Muscle layer of colon (tissue), 2 donors: ENCODE results near the gene KCNJ5.

Experiments
- H3K27ac ChIP-seq: one replicate; pipeline ENCODE4 v1.7.0; 2013; ENCODE audit warnings: low read depth, mild to moderate bottlenecking, low read length, moderate library complexity
- H3K27me3 ChIP-seq, 2 donors: one replicate each; pipeline ENCODE4 v1.7.0; 2013; ENCODE audit warnings: low read length in 2 of 2, mild to moderate bottlenecking in 2 of 2; ENCODE audit not compliant: insufficient read depth in 2 of 2, control insufficient read depth in 1 of 2
- H3K36me3 ChIP-seq: one replicate; pipeline ENCODE4 v1.7.0; 2013; ENCODE audit warnings: mild to moderate bottlenecking, low read length; ENCODE audit not compliant: insufficient read depth
- H3K4me1 ChIP-seq: one replicate; pipeline ENCODE4 v1.7.0; 2013; ENCODE audit warnings: mild to moderate bottlenecking, low read length; ENCODE audit not compliant: insufficient read depth
- H3K4me3 ChIP-seq, 2 donors: one replicate each; pipeline ENCODE4 v1.7.0; 2013; ENCODE audit warnings: low read length in 2 of 2, low read depth in 1 of 2, mild to moderate bottlenecking in 1 of 2, moderate library complexity in 1 of 2
- H3K9ac ChIP-seq: one replicate; pipeline ENCODE4 v1.7.0; 2013; ENCODE audit warnings: low read length
- H3K9me3 ChIP-seq: one replicate; pipeline ENCODE4 v1.7.0; 2013; ENCODE audit warnings: mild to moderate bottlenecking, low read length
- donor health status: abdominal sarcoma.
- donor health status: Adenocarcinoma of cecum.

Gene KCNJ5

DNA sequence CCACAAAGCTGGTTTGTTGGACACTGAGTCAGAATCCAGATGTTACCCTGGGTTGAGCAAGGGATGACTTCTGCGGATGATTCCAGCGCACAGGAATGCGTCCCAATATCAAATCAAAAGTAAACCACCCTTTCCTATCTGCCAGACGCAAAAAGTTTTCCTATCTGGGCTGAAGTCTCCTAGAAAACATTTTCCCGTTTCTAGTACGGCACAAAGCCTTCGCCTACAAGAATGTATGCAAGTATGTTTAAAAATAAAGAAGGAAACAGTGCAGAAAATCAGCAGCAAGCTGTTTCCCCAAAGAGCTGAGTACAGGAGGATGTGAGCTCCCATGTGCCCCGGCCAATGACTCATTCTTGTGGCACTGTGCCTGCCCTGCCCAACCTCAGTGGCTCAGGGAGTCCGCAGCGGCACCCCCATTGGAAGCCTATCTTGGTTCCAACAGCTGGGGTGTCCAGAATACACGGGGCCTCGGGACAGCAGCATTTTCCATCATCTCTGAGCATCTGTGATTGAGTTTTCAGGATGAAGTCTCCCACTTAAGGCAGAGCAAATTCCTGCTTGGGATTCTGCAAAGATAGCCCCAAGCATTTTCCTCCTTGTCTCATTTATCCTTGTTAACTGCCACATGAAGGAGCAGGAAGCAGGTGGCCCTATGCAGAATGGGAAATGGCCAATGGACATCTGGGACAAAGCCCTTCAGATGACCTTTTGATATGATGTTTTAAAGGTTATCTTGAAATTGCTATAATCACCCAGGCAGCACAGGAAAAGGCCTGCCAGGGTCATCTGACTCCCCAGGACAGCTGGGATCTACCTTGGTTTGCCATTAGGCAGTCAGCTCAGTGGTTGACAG, 17.5 kb downstream of the KCNJ5 start:
- H3K9me3 ChIP-seq: no peaks in the 10 kb centered on the region
- H3K27me3 ChIP-seq: peaks cover 0 to 7% of the 10 kb centered on the region in 2 donors
- H3K4me3 ChIP-seq: no peak overlapping the region
- no peak overlapping the region for H3K9ac ChIP-seq
- H3K36me3 ChIP-seq: no peaks in the 10 kb centered on the region
- H3K4me1 ChIP-seq: no peaks in the 10 kb centered on the region
- H3K27ac ChIP-seq: no peak overlapping the region

DNA sequence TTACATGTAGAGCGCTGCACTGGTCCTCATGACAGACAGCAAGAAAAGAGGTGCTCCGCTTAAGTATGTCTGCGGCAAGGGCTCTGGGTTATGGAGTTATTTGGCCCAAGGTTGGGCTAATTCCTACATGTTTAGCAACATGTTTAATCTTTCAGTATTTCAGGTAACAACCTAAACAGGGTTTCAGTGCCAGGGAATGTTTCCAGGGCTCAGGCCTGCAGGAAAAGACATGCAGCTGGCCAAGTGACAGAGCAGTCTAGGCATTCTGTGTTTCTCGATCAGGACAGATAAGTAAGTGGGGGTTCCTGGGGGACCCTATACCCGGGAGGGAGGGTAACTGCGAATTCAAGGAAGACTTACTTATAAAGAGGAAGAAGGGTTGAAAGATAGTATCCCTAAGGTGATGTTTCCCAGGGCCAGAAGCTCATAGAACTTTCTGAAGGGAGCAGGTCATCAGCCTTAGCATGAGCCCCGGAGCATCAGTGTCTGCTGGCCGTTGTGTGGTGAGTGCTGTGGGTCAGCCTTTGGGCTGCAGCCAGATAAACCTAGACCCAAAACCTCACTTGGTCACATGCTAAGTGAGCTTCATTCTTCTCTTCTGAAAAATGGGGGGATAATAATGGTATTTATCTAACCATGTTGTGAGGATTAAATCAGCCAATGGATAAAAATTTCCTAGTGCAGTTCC, 18.4 kb downstream of the KCNJ5 start:
- Histone ChIP-seq H3K36me3 (no peaks in the 10 kb centered on the region), H3K9me3 (no peaks in the 10 kb centered on the region), H3K9ac (no peak overlapping the region), H3K4me1 (no peaks in the 10 kb centered on the region), H3K27me3 (peaks cover 0 to 7% of the 10 kb centered on the region in 2 donors), H3K4me3 (no peak overlapping the region), H3K27ac (no peak overlapping the region)

GRCh38 chr11:128910576-128910975, 19.4 kb downstream of the KCNJ5 start:
- Histone ChIP-seq H3K9ac (no peak overlapping the region), H3K4me1 (no peaks in the 10 kb centered on the region), H3K4me3 (no peak overlapping the region), H3K27ac (no peak overlapping the region), H3K9me3 (no peaks in the 10 kb centered on the region), H3K36me3 (no peaks in the 10 kb centered on the region), H3K27me3 (peaks cover 0 to 7% of the 10 kb centered on the region in 2 donors)

- H3K27ac ChIP-seq: no peak overlapping the region
- peaks cover 0 to 7% of the 10 kb centered on the region in 2 donors for H3K27me3 ChIP-seq
- no peaks in the 10 kb centered on the region for H3K9me3 ChIP-seq
- H3K9ac ChIP-seq: no peak overlapping the region
- H3K4me1 ChIP-seq: no peaks in the 10 kb centered on the region
- H3K36me3 ChIP-seq: no peaks in the 10 kb centered on the region
- H3K4me3 ChIP-seq: no peak overlapping the region
Observed at GRCh38 chr11:128911239-128911638, 20.1 kb downstream of the KCNJ5 start.

GRCh38 chr11:128911701-128912100, 20.5 kb downstream of the KCNJ5 start:
- Histone ChIP-seq H3K27me3 (peaks cover 0 to 7% of the 10 kb centered on the region in 2 donors), H3K4me1 (no peaks in the 10 kb centered on the region), H3K9me3 (no peaks in the 10 kb centered on the region), H3K4me3 (no peak overlapping the region), H3K9ac (no peak overlapping the region), H3K27ac (no peak overlapping the region), H3K36me3 (no peaks in the 10 kb centered on the region)

GRCh38 chr11:128913806-128914205, 22.6 kb downstream of the KCNJ5 start:
- Histone ChIP-seq H3K27me3 (peaks cover 0 to 7% of the 10 kb centered on the region in 2 donors), H3K9me3 (no peaks in the 10 kb centered on the region), H3K27ac (no peak overlapping the region), H3K4me1 (no peaks in the 10 kb centered on the region), H3K36me3 (no peaks in the 10 kb centered on the region), H3K9ac (no peak overlapping the region), H3K4me3 (no peak overlapping the region)

DNA sequence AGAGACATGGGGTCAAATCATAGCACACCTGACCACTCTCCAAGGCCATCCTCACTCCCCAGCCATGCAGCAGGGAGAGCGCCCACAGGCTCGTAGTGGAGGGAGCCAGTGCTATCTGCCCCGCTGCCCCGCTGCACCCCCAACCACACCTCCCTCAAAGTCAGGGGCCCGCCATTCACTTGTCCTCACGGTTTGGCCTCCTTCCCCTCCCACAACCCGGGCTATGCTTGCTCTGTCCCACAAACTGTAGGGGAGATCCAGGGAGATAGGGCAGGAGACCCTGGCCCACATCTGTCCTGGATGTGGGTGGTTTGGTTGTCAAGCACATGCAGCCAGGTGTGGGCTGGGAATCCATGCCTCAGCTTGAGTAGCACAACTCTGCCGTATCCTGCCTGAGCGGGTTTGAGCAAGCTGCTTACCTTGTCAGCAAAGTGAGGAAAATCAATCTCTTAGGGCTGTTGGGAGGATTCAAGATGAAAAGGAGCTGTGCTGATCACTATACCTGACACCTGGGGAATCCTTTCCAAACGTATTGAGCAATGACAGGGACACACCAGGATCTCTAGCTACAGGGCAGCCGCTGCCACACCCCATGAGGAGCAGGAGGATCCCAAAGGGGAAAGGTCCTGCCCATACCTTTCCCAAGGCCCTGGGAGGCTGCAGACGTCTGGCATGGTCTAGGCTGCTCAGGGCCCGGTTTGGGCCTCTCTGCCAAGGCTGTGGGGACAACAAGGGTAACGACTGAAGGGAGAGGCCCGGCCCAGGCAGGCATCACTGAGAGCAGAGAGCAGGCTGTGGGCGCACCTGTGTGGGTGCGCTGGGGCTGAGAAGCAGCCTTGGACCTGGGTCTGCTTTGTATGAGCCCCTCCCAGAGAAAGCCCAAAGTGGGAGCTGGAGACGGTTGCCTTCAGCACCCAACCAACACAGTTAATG, 23.3 kb downstream of the KCNJ5 start:
- no peaks in the 10 kb centered on the region for H3K4me1 ChIP-seq
- H3K36me3 ChIP-seq: no peaks in the 10 kb centered on the region
- peaks cover 0 to under 1% of the 10 kb centered on the region in 2 donors for H3K27me3 ChIP-seq
- no peak overlapping the region for H3K4me3 ChIP-seq
- H3K9ac ChIP-seq: no peak overlapping the region
- H3K27ac ChIP-seq: no peak overlapping the region
- H3K9me3 ChIP-seq: no peaks in the 10 kb centered on the region

- Histone ChIP-seq H3K9ac (no peak overlapping the region), H3K9me3 (no peaks in the 10 kb centered on the region), H3K36me3 (no peaks in the 10 kb centered on the region), H3K4me1 (no peaks in the 10 kb centered on the region), H3K27ac (no peak overlapping the region), H3K4me3 (no peak overlapping the region), H3K27me3 (no peaks in the 10 kb centered on the region)
Observed at GRCh38 chr11:128915149-128915521, 24.0 kb downstream of the KCNJ5 start.

DNA sequence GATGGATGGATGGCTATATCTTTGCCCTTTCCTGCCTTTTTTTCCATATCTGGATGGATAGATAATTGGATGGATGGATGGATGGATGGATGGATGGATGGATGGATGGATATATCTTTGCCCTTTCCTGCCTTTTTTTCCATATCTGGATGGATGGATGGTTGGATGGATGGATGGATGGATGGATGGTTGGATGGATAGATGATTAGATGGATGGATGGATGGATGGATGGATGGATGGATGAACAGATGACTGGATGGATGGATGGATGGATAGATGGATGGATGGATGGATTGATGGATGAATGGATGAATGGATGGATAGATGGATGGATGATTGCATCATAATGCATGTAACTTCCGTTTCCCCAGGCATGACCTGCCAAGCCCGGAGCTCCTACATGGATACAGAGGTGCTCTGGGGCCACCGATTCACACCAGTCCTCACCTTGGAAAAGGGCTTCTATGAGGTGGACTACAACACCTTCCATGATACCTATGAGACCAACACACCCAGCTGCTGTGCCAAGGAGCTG, 24.9 kb downstream of the KCNJ5 start:
- H3K36me3 ChIP-seq: no peaks in the 10 kb centered on the region
- H3K9ac ChIP-seq: no peak overlapping the region

GRCh38 chr11:128916681-128917080, 25.5 kb downstream of the KCNJ5 start:
- no peaks in the 10 kb centered on the region for H3K9me3 ChIP-seq

More for the DNA sequence above, 24.9 kb downstream of the KCNJ5 start:
- H3K27me3 ChIP-seq: no peaks in the 10 kb centered on the region
- H3K4me1 ChIP-seq: no peaks in the 10 kb centered on the region
- H3K9me3 ChIP-seq: no peaks in the 10 kb centered on the region
- no peak overlapping the region for H3K4me3 ChIP-seq
- no peak overlapping the region for H3K27ac ChIP-seq

More at GRCh38 chr11:128916681-128917080, 25.5 kb downstream of the KCNJ5 start:
- H3K9ac ChIP-seq: no peak overlapping the region
- H3K27me3 ChIP-seq: no peaks in the 10 kb centered on the region
- no peak overlapping the region for H3K4me3 ChIP-seq
- H3K27ac ChIP-seq: no peak overlapping the region
- H3K36me3 ChIP-seq: no peaks in the 10 kb centered on the region
- no peaks in the 10 kb centered on the region for H3K4me1 ChIP-seq
